Uterus (tissue), 2 donors: ENCODE data around the gene MAFB.

Experiments used
- CTCF ChIP-seq, 4 experiments: fragments of 200-600 bp in 2 of 4; fragments of 450-650 bp in 2 of 4; sonication (generic) in 2 of 4; IDR thresholded peaks; one replicate each; pipeline ENCODE4 v1.5.1; 2016 to 2019; ENCODE audit warnings: antibody characterized with exemption in 4 of 4, mild to moderate bottlenecking in 2 of 4, moderate library complexity in 1 of 4
- POLR2A ChIP-seq, 2 donors: fragments of 450-650 bp; IDR thresholded peaks; one replicate each; pipeline ENCODE4 v1.6.1; 2016; ENCODE audit warnings: antibody characterized with exemption in 2 of 2, mild to moderate bottlenecking in 1 of 2, moderate library complexity in 1 of 2

DNA sequence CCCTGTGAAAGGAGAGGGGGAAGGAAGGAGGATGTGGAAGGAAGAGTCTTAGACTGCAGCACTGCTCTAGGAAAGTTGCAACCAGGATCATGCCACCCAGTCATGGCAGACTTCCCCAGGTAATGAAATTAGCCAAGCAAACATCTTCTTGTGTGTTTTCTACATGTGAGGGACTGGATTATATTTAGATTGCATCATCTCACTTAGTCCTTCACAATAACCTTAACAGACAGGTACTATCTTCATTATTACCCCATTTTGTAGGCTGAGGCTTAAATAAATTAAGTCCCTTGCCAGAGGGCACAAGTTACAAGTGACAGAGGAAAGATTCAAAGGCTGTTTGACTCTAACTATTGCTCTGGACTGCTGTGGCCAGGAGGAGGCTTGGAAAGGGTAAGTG lies 9.7 kb upstream of the MAFB start:
- TF ChIP-seq CTCF (IDR thresholded peaks at IDR 0.05) (no peak), POLR2A (IDR thresholded peaks at IDR 0.05) (no peak)
